Tibial nerve (tissue), 3 donors: ENCODE data around the gene TMC3.

Source experiments
- POLR2A ChIP-seq, 2 donors: fragments of 450-650 bp; IDR thresholded peaks; one replicate each; pipeline ENCODE4 v1.6.1; 2017; ENCODE audit warnings: antibody characterized with exemption in 2 of 2, mild to moderate bottlenecking in 2 of 2, moderate library complexity in 2 of 2
- TF ChIP-seq, protein P1 (sequence below), 5 experiments: fragments of 200-600 bp in 3 of 5; fragments of 450-650 bp in 2 of 5; sonication (generic) in 3 of 5; IDR thresholded peaks; one replicate each; pipeline ENCODE4 v1.5.1; 2016 to 2019; ENCODE audit warnings: antibody characterized with exemption in 5 of 5, mild to moderate bottlenecking in 3 of 5, moderate library complexity in 2 of 5

DNA sequence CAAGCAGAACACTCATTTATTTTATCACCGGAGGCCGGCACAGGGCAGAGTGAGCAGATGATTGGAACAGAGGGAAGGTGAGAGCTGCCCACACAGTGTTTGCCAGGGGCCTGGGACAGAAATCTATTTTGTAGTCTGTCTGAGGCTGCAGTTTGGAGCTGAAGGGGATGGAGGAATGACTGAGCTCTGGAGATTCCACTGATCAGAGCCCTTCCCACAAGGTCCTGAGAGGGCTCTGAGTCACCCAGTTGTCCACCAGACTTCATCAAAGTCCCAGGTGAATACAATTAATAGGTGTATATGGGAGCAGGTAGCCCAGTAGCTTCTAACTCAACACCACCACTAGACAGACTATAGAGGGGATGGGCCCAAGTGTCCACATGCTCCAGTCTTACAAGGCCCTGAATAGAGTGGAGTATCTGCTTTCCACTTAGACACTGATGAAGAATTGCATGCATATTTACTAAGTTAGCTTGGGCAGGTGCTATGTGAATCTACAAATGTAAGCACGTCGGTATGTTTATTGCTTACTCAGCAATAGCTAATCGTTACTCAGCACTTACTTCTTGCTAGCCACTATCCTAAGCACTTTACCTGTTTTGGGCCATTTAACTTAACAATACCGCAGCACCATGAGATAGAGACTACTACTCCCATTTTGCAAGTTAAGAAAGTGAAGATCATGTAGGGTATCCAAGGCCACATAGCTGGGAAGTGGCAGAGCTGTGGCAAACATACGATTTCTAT is 47.4 kb downstream of the TMC3 start:
- TF ChIP-seq POLR2A (IDR thresholded peaks at IDR 0.05), result no peak
- TF ChIP-seq, protein P1, sequence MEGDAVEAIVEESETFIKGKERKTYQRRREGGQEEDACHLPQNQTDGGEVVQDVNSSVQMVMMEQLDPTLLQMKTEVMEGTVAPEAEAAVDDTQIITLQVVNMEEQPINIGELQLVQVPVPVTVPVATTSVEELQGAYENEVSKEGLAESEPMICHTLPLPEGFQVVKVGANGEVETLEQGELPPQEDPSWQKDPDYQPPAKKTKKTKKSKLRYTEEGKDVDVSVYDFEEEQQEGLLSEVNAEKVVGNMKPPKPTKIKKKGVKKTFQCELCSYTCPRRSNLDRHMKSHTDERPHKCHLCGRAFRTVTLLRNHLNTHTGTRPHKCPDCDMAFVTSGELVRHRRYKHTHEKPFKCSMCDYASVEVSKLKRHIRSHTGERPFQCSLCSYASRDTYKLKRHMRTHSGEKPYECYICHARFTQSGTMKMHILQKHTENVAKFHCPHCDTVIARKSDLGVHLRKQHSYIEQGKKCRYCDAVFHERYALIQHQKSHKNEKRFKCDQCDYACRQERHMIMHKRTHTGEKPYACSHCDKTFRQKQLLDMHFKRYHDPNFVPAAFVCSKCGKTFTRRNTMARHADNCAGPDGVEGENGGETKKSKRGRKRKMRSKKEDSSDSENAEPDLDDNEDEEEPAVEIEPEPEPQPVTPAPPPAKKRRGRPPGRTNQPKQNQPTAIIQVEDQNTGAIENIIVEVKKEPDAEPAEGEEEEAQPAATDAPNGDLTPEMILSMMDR (IDR thresholded peaks at IDR 0.05), result no peak
